Measurements from ENCODE around the gene ZBTB42. TPM values are rescaled to one million over a fixed set of nuclear protein-coding genes. Genes with fewer than 3 reads are reported as not detected.

Gene ZBTB42
- total RNA-seq, 1 donor from 2014 or later, result 10.3 TPM

DNA sequence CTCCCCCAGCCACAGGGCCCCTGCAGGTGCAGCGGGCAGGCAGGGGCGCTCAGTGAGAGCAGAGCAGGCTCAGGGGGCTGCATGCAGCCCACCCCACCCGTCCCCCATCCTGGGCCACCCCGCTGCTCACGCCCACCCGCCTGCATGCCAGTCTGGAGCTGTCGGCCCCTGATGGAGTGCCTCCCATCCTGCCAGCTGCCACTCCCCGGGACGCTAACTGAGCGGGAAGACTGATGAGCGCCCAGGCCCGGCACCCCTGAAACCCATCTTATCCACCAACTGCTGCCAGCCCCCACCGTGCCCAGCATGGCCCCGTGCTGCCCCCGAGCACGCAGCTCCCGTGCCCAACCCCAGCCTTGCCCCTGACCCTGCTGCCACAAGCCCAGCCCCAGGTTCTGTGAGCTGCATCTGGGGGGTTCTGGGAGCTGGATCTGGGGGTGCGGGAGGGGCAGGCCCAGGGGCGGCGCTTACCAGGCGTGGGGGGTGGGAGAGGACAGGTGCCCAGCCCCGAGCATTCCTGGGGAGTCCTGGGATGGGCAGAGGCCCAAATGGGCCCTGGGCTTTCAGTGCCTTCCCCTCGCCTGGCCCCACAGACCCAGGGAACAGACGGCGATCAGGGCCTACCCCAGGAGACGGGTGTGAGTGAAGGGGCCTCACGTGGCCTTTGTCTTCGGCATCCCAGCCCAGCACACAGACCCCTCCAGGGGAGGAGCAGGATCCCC, 18.7 kb upstream of the ZBTB42 start:
- DNase-seq (ENCODE audit: low spot score), result no peak

DNA sequence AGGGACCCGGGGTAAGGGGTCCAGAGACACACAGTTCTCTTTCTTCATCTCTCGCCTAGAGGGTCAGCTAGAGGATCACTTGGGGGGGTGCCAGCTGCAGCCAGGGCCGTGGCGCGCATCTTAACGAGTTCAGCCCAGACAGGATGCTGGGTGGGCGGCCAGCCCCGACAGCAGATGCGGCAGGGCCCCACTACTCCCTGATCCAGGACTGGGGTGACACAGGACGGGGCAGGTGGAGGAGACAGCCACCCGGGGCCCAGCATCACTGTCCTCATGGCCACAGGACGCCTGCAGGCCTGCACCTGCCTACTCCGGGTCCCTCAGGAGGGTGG, 18.1 kb upstream of the ZBTB42 start:
- DNase-seq (ENCODE audit: low spot score), result no peak

DNA sequence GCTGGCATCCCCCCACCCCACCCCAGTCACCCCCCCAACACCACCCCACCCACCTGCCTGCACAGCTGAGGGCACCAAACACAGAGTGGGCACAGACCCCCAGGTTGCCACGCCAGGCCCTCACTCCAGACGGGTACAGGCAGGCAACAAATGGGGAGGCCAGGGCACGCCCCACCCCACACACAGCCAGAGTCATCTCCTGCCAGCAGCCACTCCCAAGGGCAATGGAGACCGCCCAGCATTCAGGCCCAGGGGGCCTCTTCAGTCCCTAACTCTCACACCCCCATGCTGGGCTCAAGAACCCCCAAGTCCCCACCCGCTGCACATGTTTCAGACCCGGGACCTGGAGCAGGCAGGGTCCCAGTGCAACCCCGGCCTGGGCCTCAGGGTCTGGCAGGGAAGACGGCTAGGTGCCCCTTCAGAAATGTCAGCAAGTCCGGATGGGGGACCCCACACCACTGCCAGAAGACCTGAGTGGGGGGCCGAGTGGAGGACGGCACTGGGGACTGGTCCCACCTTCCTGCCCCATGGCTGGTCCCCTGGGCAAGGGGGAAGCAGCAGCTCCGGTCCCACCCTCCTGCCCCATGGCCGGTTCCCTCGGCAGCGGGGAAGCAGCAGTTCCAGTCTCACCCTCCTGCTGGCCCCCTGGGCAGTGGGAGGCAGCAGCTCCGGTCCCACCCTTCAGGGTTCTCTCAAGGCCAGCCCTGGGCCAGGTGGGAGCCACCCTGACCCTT, 17.2 kb upstream of the ZBTB42 start:
- DNase-seq (ENCODE audit: low spot score), result no peak

DNA sequence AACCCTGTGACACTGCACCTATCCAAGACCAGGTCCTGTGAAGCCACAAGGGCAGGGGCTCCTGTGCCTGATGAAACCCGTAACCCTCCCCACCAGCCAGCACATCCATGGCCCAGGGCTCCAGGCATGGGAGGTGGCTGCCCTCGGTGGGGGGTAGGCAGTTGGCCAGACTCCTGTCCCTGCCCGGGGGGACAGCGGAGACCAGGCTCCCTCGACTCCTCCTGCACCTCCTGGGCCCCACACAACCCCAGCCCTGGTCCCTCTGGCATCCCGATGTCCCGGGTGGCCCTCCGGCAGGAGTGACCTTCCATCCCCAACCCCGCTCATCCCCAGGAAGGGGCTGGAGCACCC, 16.7 kb upstream of the ZBTB42 start:
- DNase-seq (ENCODE audit: low spot score), result no peak

DNA sequence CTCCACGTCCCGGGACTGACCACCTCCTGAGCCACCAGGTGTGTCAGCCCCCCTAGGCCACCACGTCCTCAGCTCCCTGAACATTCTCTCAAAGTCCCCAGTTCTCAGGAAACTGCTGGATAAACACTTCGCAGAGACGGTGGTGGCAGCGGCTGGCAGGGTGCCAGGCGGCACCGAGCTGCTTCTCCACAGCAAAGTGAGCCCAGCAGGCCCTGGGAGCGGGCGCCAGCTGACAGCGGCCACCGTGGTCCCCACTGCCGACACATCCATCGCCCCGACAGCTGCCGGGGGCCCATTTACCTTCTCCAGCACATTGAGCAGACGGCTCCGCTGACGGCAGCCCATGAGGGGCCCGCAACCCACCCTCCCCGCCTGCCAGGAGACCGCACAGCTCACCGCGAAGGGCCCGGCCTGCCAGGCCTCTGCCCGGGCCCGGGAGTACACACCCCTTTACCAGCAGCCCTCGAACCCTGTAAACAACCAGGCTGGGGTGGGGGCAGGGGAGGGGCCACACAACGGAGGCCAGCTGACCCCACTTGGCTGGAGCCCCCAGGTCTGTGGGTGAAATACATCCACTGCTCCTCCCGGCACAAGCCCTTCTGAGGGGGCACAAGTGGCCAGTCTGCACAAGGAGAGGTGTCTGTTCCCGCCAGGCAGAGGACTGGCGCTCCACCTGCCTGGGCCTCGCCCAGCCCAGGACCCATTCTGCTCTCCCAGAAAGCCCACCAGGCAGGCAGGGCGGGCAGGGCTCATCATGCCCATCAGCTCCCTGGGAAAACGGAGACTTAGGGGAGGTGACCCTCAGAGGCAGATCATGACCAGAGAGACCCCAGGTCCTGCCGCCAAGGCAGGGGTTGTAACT, 15.8 kb upstream of the ZBTB42 start:
- DNase-seq (ENCODE audit: low spot score), result no peak

DNA sequence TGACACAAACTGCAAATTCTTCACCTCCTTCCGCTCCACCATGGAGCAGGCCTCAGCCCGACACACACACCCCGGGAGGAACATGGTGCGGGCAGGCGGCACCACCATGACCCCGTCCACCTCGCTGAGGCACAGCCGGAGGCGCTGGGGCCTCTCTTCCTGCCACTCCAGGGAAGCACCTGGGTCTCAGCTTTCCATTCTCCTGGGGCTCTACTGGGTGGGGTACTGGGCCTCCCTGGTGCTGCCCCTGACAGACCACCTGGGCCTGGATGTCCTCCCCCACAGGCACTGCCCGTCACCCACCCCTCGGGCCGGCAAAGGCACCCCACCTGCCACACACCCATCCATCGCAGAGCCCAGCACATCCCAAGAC, 15.2 kb upstream of the ZBTB42 start:
- DNase-seq (ENCODE audit: low spot score), result no peak

DNA sequence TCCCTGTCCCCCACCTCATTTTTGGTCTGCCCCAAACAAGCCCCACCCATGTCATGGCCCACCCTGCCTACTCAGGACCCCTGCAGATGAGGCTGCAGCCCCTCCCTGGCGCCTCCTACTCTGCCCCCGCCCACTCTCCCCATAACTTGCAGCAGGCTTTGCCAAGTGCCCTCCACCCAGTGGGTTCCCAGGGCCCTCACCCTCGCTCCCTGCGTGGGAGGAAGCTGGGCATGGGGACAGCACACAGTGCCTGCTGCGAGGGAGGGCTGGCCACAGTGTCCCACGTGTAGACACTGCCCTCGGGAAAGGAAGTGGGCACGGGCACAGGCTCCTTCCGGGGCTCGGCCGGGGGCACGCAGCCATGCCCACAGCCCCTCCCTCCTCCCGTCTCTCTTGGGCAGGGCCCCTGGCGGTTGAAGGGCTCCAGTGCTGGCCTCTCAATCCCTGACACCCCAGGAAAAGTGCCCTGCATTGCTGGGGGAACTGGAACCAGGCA, 14.8 kb upstream of the ZBTB42 start:
- no peak for DNase-seq (ENCODE audit: low spot score)

DNA sequence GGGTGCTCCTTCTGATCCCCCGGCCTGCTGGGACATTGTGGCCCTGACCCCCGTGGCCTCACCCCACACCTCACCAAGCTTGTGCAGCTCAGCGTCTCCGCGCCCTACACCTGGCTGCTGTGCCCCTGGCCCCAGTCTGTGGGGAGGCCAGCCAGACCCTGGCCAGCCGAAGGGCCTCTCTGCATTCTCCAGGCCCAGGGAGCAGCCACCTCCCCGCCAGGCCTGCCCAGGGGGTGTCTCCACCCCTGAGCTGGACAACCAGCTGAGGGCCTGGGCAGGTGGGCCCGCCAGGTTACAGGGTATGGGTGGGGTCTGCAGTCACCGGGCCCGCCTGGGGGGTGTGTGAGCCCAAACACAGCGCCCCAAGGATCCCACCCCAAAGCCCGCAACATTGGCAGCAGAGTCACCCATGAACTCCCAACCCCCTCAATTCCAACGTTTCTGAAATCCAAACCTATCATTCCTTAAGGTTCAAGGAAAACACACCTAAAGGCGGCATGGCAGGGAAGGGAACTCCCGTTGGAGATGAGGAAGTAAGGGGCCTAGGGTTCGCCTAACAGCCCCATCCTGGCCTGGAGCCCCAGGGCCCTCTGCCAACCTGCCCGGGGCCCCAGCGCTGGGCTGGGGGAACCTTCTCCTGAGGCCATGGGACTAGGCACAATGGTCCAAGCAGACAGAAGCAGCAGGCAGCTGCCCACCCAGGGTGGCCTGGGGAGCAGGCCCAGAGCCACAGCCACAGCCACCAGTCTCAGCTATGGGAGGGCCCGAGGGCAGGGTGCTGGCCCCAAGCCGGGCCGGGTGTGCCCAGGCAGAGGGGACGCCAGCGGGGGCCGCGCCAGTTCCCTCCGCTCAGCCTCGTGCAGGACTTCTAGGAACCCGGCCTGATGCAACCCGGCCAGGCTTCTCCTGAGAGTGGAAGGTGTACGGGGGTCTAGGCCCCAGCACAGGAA, 13.9 kb upstream of the ZBTB42 start:
- no peak for DNase-seq (ENCODE audit: low spot score)

DNA sequence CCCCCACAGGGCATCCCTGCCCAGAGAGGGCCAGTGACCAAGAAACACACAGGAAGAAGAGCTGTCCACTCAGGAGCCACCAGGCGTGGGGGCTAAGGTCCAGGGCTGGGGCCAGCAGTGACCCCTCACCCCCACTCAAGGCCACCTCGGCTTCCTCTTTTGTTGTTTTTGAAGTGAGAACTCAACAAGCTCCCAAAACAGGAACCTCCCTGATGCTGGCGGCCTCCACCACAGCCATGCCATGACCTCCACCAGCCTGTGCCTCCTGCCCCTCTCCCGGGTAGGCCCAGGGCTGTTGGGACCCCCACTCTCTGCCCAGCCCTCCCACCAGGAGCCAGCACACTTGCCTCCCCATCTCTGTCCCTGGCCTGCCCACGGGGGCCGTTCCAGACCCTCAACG, 13.2 kb upstream of the ZBTB42 start:
- no peak for DNase-seq (ENCODE audit: low spot score)

DNA sequence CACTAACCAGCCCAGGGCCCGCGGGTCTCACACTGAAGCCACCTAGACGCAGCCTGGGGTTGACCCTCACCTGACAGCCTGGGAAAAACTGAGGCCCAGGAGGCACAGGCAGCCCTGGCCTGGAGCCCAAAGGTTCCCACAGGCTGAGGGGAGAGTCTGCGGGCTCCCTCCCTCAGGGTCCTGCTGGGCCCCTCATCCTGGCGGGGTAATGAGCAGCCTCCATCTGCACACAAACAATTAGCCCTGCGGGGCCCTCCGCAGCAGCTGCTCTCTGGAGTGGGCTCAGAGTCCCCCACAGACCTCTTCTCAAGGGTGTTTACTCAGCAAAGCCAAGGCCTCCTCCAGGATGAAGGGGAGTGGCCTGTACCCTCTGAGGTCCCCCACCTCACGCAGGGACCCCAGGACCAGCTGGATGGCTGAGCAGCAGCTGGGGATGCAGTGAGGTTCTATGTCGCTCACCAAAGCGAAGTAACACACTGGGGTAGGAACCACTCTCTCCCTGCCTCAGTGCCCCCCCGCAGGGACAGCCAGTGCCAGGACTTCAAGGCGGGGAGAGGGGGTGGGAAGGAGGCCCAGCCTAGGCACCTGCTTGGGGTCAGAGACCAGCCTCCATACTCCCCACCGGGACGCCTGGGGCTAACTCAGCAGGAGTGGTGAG, 12.6 kb upstream of the ZBTB42 start:
- no peak for DNase-seq (ENCODE audit: low spot score)

DNA sequence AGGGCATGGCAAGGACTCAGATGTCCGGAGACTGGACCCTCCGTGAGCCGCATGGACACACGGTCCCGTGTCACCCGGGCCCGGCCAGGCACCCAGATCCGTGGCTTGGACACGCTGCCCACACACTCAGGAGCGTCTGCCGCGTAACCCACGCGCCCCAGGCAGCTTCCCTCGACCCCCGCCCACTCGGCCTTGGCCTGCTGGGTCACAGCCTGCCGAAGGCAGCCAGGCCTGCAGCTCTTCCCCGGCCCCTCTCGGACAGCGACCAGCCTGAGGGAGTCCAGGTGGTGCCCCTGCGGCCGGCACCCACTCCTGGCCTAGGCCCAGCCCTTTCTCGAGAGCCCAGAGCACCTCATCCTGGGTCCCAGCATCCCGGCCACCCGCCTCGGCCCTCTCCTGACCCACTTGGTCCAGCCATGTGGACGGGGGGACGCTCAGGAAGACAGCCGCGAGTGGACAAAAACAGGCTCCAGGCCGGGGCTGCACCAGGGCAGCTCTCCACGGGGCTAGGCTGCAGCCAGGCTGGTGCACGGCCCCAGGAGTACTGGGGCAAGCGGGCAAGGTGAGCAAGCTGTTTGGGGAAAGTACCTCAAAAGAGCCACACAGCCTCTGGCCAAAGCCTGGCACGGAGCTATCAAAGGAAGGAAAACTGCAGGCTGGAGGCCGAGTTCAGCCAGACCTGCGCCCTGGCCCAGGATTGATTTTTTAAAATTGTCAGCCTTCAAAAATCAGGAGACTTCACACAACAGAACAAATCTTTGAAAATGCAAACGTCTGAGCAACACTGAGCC, 11.8 kb upstream of the ZBTB42 start:
- DNase-seq (ENCODE audit: low spot score), result no peak

DNA sequence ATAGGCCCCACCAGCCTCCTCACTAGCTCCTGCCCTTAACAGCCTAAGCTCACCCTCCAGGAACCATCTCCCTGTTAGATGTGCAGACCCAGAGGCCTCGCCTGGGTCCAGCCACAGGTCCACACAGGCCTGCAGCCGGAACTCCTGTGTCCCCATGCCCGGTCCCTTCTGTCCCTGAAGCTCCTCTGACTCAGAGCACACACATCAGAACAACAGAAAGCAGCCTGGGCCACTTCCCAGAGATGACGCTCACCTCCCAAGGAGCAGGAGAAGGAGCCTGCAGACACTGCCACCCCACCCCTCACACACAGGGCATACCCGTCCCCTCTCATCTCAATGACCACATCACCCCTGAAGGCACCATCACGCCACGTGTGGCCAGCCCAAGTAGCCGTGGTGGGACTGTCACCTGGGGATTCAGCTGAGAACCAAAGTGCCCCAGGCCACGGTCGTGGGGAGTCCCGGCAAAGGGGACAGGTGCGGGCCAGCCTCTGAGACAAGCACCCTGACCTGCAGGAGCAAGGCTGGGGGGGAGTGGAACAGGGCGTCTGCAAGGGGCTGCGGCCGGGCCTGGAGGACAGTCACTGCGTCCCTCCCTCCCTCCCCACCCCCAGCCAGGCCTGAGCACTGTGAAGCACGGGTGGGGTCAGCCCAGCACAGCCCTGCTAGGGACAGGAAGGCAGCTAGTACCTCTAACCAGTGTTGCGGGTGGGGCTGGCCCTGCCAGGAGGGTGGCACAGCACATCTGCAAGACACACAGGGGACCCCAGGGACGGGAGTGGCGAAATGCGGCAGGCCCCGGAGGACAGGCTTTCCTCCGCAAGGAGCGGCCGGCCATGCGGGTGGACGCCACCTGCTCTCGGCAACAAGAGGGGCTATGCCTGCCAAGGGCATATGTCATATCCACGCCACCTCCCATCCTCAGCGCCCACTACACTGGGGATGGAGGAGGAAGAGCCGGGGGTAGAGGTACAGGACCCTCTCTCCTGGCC, 10.9 kb upstream of the ZBTB42 start:
- no peak for DNase-seq (ENCODE audit: low spot score)

DNA sequence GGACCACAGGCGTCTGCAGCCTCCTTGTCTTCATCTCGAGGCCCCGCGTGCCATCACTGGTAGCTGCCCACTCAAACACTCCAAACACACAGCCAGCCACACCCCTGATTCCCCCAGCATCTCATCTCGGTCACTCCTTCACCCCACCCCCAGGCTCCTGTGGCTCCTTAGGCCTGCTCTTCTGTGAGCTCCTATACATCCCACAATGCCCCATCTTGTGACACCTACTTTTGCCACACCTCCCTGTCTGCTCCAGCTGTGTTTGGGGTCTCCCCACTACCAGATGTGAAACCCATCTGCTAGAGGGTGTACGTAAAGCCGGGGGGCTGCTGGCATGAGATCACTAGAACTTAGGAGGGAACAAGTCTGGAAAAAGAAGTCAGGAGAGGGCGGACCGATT, 9.5 kb upstream of the ZBTB42 start:
- no peak for DNase-seq (ENCODE audit: low spot score)

DNA sequence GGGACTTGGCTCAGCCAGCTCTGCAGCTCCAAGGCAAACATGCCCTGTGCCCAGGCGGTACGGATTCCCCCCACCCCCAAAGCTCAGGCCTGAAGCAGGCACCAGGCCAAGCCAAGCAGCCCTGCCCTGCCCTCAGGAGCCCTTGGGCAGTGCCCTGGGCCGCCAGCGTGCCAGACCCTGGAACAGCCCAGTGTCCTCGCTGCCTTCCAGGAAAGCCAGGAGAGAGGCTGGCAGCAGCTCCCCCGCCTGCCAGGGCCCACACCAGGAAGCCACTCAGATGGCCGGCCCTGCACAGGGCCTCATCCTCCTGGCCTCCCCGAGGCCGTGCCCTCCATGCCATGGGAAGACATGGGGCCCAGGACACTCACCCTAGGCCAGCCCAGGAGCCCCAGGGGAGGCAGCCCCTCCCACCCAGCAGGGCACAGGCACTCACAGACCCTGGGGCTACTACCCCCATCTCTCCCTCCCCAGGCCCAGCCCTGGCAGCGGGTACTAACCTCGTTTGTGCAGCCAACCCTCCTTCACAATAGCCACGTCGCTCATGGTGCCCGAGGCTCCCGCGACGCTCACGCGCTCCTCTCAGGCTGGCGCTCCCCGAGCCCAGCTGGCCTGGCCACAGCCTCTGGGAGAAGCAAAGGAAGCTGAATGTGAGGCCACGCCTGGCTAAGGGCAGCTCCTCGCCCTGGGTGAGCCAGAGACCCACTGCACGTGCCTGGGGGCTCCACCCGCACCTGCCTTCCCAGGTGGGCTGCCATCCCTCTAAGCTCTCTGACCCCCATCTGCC, 8.6 kb upstream of the ZBTB42 start:
- DNase-seq (ENCODE audit: low spot score), result no peak

DNA sequence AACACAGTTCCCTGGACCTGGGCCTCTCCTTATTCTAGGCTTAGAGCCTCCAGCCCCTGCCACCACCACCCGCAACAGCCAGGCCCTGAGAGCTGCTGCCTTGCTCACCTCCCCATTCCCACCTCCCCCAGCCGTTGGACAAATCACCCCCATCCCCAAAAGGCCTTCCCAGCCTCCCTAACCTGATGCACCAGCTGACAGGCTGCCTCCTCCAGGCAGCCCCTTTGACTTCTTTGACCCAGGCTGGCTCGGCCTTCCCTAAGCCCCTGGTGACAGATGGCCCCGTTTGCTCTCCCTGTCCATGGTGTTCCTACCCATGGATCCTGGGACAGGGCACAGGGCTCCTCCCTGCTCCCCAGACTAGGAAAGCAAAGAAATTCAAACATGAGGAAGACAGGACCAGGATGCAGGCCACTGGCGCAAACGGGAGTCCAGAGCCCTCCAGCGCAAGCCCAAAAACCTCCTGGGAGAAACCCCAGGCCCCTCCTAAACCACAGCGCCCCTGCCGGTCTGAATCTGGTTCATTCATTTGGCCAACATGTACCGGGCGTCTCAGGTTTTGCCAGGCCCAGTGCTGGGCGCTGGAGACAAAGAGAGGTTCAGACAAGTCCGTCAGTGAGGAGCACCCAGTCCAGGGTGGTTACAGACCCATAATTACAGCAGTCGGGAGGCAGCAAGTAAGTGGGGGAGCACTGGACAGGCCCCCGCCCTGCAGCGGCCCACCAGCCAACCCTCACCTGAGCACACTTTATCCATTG, 7.8 kb upstream of the ZBTB42 start:
- no peak for DNase-seq (ENCODE audit: low spot score)

DNA sequence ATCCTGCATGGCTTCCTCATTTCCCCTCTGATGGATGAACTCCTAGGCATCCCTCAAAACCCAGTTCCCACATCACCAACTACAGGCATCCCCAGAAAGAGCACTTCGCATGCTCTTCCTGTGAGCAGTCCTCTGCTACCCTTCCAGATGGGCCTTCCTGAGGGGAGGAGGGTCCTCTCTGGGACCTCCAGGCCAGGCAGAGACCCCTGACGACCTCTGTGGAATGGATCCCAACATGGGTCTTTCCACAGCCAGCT, 7.3 kb upstream of the ZBTB42 start:
- DNase-seq (ENCODE audit: low spot score), result no peak

DNA sequence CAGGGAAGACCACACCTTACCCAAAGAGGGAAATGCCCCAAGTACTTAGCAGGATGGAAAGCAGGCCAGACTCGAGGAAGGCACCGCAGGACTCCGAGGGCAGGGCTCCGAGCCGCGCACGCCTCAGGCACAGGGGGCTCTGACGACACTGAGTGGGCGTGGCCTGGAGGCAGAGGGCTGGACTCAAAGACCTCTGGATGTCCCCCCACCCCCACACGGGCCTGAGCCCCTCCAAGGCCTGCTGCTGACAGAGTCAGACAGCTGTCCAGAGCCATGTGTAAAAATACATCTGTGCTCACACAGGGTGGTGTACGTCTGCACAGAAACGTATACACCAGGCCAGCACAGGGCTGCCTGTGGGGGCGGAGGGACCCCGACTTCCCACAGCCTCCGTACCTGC, 6.8 kb upstream of the ZBTB42 start:
- DNase-seq (ENCODE audit: low spot score), result no peak

DNA sequence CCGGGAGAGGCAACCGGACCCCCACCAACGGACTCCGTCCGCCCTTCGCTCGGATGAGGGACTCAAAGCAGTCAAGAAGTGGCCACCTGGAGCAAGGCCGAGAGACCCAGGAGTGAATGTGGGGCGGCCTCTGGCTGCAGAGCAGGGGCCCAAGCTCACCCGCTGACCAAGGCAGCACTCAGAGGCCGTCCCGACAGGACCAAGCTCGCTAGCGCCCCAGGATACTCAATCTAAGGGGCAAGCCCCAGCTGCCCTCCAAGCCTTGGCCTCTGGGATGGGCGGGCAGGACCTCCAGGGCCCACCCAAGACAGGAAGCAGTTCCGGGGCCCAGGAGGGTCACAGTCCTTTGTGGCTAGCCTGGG, 6.3 kb upstream of the ZBTB42 start:
- DNase-seq (ENCODE audit: low spot score), result no peak
